HEK293T (cell line): Measurements from ENCODE around the gene SUSD4.

Experiments used
- CTCF ChIA-PET: fragments of 350-600 bp; formaldehyde crosslinking; extraction: SDS; loops from one replicate; lab custom pipeline; 2021; ENCODE audit warnings: antibody characterized with exemption, inconsistent platforms; lab: Yijun Ruan, JAX
- POLR2A ChIA-PET: fragments of 350-600 bp; formaldehyde crosslinking; extraction: SDS; loops from one replicate; lab custom pipeline; 2020; ENCODE audit warnings: antibody characterized with exemption, inconsistent platforms; lab: Yijun Ruan, JAX
- DNase-seq: peaks from one replicate; pipeline ENCODE4 v3.0.0; 2012; ENCODE audit warnings: mixed read lengths; ENCODE audit errors: extremely low spot score
- ARNT ChIP-seq: fragments of 450-650 bp; IDR thresholded peaks from 2 replicates; pipeline ENCODE4 v1.6.1; 2017; ENCODE audit warnings: mild to moderate bottlenecking
- BHLHE40 ChIP-seq: fragments of 450-650 bp; IDR thresholded peaks from 2 replicates; pipeline ENCODE4 v1.6.1; 2016; ENCODE audit warnings: mild to moderate bottlenecking, moderate library complexity, borderline replicate concordance
- CTBP1 ChIP-seq: fragments of 450-650 bp; IDR thresholded peaks from 2 replicates; pipeline ENCODE4 v1.6.1; 2016; ENCODE audit warnings: borderline replicate concordance
- ELF4 ChIP-seq: fragments of 450-650 bp; IDR thresholded peaks from 2 replicates; pipeline ENCODE4 v1.6.1; 2017; ENCODE audit warnings: antibody characterized with exemption
- FOXA1 ChIP-seq: fragments of 450-650 bp; IDR thresholded peaks from 2 replicates; pipeline ENCODE4 v1.6.1; 2016; ENCODE audit warnings: mild to moderate bottlenecking
- FOXK2 ChIP-seq: fragments of 450-650 bp; IDR thresholded peaks from 2 replicates; pipeline ENCODE4 v1.6.1; 2016; ENCODE audit warnings: mild to moderate bottlenecking
- FOXM1 ChIP-seq: fragments of 450-650 bp; IDR thresholded peaks from 2 replicates; pipeline ENCODE4 v1.6.1; 2017; ENCODE audit warnings: mild to moderate bottlenecking, borderline replicate concordance
- HDGF ChIP-seq: fragments of 450-650 bp; IDR thresholded peaks from 2 replicates; pipeline ENCODE4 v1.6.1; 2017; ENCODE audit warnings: antibody characterized with exemption, borderline replicate concordance
- L3MBTL2 ChIP-seq: fragments of 450-650 bp; conservative IDR thresholded peaks from 2 replicates; pipeline ENCODE4 v1.6.1; 2016; ENCODE audit warnings: mild to moderate bottlenecking
- LEF1 ChIP-seq: fragments of 450-650 bp; IDR thresholded peaks from 2 replicates; pipeline ENCODE4 v1.6.1; 2017; ENCODE audit warnings: mild to moderate bottlenecking, borderline replicate concordance
- NFRKB ChIP-seq: fragments of 450-650 bp; IDR thresholded peaks from 2 replicates; pipeline ENCODE4 v1.6.1; 2016; ENCODE audit warnings: mild to moderate bottlenecking, moderate library complexity
- SP1 ChIP-seq: fragments of 450-650 bp; IDR thresholded peaks from 2 replicates; pipeline ENCODE4 v1.6.1; 2017
- SUZ12 ChIP-seq: fragments of 450-650 bp; IDR thresholded peaks from 2 replicates; pipeline ENCODE4 v1.6.1; 2016; ENCODE audit warnings: mild to moderate bottlenecking
- TARDBP ChIP-seq: fragments of 450-650 bp; IDR thresholded peaks from 2 replicates; pipeline ENCODE4 v1.6.1; 2016
- ZNF384 ChIP-seq: fragments of 450-650 bp; IDR thresholded peaks from 2 replicates; pipeline ENCODE4 v1.6.1; 2016
- TF ChIP-seq, protein P1 (sequence below): fragments of 450-650 bp; IDR thresholded peaks from 2 replicates; pipeline ENCODE4 v1.6.1; 2016

Gene SUSD4, protein sequence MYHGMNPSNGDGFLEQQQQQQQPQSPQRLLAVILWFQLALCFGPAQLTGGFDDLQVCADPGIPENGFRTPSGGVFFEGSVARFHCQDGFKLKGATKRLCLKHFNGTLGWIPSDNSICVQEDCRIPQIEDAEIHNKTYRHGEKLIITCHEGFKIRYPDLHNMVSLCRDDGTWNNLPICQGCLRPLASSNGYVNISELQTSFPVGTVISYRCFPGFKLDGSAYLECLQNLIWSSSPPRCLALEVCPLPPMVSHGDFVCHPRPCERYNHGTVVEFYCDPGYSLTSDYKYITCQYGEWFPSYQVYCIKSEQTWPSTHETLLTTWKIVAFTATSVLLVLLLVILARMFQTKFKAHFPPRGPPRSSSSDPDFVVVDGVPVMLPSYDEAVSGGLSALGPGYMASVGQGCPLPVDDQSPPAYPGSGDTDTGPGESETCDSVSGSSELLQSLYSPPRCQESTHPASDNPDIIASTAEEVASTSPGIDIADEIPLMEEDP

DNA sequence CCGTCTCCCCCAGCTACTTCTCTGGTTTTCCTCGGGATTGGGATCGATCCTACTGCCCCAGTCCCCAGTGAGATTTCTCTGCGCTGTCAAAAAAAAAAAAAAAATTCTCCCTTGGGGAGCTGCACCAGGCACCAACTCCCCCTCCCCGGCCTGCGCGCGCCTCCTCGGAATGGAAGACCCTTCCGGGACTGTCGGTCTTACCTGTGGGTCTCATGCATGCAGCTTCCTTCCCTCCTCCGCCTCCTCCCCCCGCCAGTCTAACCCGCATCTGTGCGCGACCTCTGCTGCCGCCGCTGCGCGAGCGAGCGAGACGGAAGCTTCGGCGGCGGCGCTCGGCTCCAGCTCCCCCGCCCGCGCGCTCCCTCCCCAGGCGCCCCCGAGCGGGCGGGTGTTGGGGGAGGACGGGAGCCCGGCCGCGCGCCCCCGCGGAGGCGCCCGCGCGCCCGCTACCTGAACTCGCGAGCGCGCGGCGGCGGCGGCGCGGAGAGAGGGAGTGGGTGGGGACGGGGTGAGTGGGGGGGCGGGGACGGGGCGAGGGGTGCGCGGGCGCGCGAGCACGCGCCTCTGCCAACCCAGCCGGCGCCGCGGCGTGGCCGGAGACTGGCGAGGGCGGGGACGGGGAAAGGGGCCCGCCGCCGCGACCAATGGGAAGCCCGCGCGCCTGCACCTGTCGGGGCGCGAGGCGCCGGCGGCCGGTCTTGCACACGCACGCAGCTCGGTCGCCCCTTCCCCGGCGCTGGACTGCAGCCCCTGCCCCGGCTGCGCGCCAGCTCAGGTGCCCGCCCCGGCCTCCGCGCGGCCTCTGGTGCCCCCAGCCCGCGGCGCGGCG, at the start of gene SUSD4:
SUSD4 (minus strand) TSS at position 321 of the 829 bp plus-strand sequence. CDS start 751 bp downstream, outside the sequence.
- ChIA-PET POLR2A (interaction anchor here (0.7 kb wide), 1 partner anchor 106 kb away, joined by 4 read pairs; no protein-coding TSS in a partner anchor), CTCF (interaction anchor here (0.7 to 2.0 kb wide), 3 partner anchors 9 to 230 kb away, joined by 4 to 9 read pairs (median 5); no protein-coding TSS in a partner anchor)
- TF ChIP-seq ELF4 (no peak), LEF1 (peak; percentile 46; the same call in 1 of the 2 replicates), ZNF384 (peak; percentile 70)
- DNase-seq, result peak; percentile 76

DNA sequence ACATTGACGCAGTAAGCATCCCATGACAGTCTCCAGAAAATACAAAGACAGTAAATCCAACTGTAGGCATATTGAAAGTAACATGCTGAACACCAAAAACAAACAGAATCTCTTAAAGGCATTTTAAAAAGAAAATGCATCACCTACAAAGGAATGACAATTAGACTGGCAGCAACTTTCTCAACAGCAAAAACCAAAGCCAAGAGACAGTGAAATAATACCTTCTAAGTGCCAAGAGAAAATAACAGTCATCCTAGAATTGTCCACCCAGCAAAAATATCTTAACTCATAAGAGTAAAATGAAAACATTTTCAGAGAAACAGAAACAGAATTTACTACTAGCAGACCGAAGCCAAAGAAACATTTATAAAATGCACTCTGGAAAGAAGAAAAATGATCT, 49.2 kb upstream of the SUSD4 start:
- ChIA-PET POLR2A (no interaction called here), CTCF (no interaction called here)
- DNase-seq, result no peak
- TF ChIP-seq, protein P1, sequence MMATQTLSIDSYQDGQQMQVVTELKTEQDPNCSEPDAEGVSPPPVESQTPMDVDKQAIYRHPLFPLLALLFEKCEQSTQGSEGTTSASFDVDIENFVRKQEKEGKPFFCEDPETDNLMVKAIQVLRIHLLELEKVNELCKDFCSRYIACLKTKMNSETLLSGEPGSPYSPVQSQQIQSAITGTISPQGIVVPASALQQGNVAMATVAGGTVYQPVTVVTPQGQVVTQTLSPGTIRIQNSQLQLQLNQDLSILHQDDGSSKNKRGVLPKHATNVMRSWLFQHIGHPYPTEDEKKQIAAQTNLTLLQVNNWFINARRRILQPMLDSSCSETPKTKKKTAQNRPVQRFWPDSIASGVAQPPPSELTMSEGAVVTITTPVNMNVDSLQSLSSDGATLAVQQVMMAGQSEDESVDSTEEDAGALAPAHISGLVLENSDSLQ, result no peak
- TF ChIP-seq FOXA1 (no peak), ZNF384 (no peak), L3MBTL2 (no peak), FOXK2 (no peak), SUZ12 (no peak), CTBP1 (no peak), SP1 (no peak)

DNA sequence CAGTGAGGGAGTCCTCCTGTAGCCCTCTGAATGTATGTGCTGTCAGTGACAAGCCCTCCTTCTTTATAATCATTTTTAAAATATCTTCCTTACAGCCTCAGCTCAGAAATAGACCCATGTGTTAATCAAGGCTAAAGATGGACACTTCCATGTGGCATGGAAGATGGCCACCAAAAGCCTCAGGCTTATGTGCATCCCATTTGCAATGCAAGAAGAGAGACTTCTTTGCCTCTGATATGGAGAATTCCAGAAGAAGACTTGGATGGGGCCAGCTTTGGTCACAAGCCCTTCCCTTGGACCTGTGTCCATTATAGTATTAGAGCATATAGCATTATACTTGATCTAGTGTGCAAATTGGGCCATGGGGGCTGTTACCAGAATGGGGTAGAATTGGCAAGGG, 47.7 kb upstream of the SUSD4 start:
- TF ChIP-seq ELF4, result no peak
- CTCF ChIA-PET, result no interaction called here
- no peak for DNase-seq
- POLR2A ChIA-PET, result no interaction called here

DNA sequence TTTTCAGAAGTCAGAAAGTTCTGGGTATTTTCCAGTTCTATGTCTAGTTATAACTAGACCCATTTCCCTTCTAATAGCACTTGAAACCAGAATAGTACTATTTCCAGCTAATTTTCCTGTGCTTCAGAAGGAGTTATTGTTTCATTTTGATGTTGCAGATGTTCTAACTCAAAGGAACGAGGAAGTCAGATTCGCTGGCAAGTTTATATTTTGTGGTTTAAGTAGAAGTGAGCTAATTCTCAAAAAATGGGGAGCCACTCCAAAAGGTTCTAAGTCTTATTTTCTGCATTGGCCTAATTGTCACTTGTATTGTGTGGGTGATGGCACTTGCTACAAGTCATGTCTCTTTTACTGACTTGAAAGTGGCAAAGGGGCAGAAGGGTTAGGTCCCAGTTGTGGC, 47.3 kb upstream of the SUSD4 start:
- POLR2A ChIA-PET, result no interaction called here
- TF ChIP-seq ARNT (no peak), SP1 (no peak), FOXK2 (no peak), FOXM1 (no peak), LEF1 (no peak)
- TF ChIP-seq, protein P1, result no peak
- DNase-seq, result no peak
- CTCF ChIA-PET, result no interaction called here

DNA sequence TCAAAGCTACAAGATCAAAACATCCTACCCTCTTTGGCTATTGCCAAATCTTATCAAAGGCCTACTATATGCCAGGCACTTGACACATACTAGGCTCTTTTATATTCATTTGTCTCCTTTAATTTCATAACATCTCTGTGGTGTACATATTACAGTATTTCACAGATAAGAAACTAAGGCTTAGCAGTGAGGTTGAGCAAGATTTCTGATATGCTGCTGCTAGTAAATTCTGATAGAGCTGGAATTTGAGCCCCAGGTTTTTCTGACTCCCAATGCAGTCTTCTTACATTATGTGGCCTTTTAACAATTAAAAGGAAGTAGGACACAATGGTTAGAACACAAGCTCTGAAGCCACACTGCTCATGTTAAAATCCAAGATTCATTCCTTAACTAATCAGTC, 46.1 kb upstream of the SUSD4 start:
- ChIA-PET POLR2A (no interaction called here), CTCF (no interaction called here)
- DNase-seq, result no peak
- TF ChIP-seq TARDBP (no peak), ELF4 (no peak), BHLHE40 (no peak), ZNF384 (no peak), L3MBTL2 (no peak), NFRKB (no peak), HDGF (no peak), ARNT (no peak), SUZ12 (no peak), FOXK2 (no peak), LEF1 (no peak), CTBP1 (no peak), FOXM1 (no peak), SP1 (no peak), FOXA1 (no peak)
- TF ChIP-seq, protein P1, result no peak

DNA sequence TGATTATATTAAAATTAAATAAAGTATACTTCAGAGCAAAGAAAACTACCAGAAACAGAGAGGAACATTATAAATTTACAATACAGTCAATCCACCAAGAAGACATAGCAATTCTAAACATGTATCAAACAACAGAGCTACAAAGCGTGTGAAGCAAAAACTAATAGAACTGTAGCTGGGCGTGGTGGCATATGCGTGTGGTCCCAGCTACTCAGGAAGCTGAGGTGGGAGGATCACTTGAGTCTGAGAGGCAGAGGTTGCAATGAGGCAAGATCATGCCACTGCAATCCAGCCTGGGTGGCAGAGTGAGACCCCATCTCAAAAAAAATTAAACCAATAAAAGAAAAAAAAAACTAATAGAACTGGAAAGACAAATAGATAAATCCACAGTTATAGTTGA, 41.5 kb upstream of the SUSD4 start:
- POLR2A ChIA-PET, result no interaction called here
- TF ChIP-seq, protein P1, result no peak
- no peak for TF ChIP-seq L3MBTL2
- no peak for TF ChIP-seq ZNF384
- no peak for TF ChIP-seq FOXA1
- TF ChIP-seq FOXM1, result no peak
- TF ChIP-seq LEF1, result no peak
- TF ChIP-seq NFRKB, result no peak
- TF ChIP-seq SP1, result no peak
- no peak for TF ChIP-seq TARDBP
- TF ChIP-seq HDGF, result no peak
- no peak for TF ChIP-seq ARNT
- TF ChIP-seq ELF4, result no peak
- no peak for TF ChIP-seq FOXK2
- no peak for TF ChIP-seq BHLHE40
- TF ChIP-seq CTBP1, result no peak
- TF ChIP-seq SUZ12, result no peak
- no peak for DNase-seq
- CTCF ChIA-PET, result no interaction called here
